Erythroblast (primary cell): ENCODE results near the gene NR1H4.
"Not testable (repeated sequence)": the region's sequence is repeated elsewhere in the genome, so short reads cannot be mapped to it uniquely, and the experiment has no call there.

ENCODE experiments used
- DNase-seq, 2 experiments: peaks; one replicate each; lab custom pipeline; 2025; lab: John Stamatoyannopoulos, UW
- GATA1 ChIP-seq: IDR thresholded peaks from 2 replicates; pipeline ENCODE4 v1.6.1; 2011; ENCODE audit warnings: low read depth, mild to moderate bottlenecking, control low read depth, low read length, moderate library complexity
- POLR2A ChIP-seq: IDR thresholded peaks from 2 replicates; pipeline ENCODE4 v1.6.1; 2011; ENCODE audit warnings: mild to moderate bottlenecking, low read length

Gene NR1H4

DNA sequence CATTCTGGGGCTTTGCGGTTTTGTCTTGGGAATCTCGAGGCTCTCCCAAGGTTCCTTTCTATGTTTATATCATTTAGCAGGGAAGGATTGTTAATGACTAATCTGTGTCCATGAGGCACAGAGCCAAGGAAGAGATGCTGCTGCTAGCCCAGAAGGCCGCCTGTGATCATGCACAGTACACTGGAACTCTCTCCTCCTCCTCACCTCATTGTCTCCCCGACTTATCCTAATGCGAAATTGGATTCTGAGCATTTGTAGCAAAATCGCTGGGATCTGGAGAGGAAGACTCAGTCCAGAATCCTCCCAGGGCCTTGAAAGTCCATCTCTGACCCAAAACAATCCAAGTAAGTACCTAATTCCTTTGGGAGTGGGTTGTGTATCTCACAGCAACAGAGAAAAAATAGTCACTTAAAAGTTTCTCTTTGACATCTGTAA lies at the start of gene NR1H4:
TSS of gene NR1H4 (plus strand) at position 151 of the 435 bp plus-strand sequence. CDS start 19,458 bp downstream, outside the sequence.
- TF ChIP-seq GATA1 (no peak), POLR2A (no peak)
- no peak for DNase-seq

- TF ChIP-seq POLR2A = no peak
- no peak for TF ChIP-seq GATA1
These were observed 47.5 kb upstream of the NR1H4 start for GRCh38 chr12:100426145-100426544.

GRCh38 chr12:100427078-100427477 lies 46.6 kb upstream of the NR1H4 start:
- DNase-seq = no peak
- no peak for TF ChIP-seq POLR2A
- no peak for TF ChIP-seq GATA1

More at GRCh38 chr12:100426145-100426544, 47.5 kb upstream of the NR1H4 start:
- no peak for DNase-seq

DNA sequence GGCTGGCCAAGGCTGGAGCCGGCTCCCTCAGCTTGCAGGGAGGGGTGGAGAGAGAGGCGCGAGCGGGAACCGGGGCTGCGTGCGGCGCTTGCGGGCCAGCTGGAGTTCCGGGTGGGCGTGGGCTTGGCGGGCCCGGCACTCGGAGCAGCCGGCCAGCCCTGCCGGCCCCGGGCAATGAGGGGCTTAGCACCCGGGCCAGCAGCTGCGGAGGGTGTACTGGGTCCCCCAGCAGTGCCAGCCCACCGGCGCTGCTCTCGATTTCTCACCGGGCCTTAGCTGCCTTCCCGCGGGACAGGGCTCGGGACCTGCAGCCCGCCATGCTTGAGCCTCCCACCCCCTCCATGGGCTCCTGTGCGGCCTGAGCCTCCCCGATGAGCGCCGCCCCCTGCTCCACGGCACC lies 43.4 kb upstream of the NR1H4 start:
- DNase-seq = not testable (repeated sequence)

DNA sequence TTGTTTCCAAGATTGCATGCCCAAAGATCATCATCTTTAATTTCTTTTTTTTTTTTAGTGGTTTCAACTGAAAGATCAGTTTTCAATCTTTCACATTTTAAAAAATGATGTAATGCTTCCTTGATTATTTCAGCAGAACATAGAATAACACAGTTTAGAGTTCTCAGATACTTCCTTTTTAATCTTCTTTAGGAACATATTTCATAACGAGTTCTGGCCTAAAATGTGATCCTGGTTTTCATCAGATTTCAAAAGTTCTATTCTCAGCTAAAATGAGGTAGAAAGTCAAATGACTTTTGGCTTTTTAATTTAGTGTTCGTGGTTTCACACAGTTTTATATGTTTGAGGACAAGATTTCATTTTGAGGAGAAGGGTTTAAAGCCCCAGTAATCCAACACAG lies 40.0 kb upstream of the NR1H4 start:
- no peak for TF ChIP-seq POLR2A
- no peak for TF ChIP-seq GATA1
- DNase-seq = no peak

DNA sequence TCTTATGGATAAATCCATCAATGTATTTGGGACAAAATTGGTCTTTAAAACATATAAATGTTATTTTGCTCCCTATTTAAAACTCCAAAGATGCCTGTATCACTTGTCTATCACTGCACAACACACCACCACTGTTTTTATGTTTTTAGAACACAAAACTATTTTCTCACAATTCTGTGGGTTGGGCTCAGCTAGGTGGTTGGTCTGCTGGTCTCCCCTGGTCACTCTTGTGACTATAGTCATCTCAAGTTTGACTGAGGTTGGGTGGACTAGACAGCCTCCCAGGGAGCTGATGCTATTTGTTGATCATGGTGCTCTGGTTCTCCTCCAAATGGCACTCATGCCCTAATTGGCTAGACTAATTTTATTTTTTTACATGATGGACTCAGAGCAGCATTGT lies 39.5 kb upstream of the NR1H4 start:
- TF ChIP-seq GATA1 (no peak), POLR2A (no peak)

GRCh38 chr12:100435957-100436356 lies 37.7 kb upstream of the NR1H4 start:
- TF ChIP-seq GATA1 (no peak), POLR2A (no peak)
- no peak for DNase-seq

More for the DNA sequence above, 39.5 kb upstream of the NR1H4 start:
- no peak for DNase-seq

GRCh38 chr12:100437038-100437841 lies 36.4 kb upstream of the NR1H4 start:
- DNase-seq = peak; percentile 55 to 83
- no peak for TF ChIP-seq GATA1
- no peak for TF ChIP-seq POLR2A

- DNase-seq = no peak
These were observed 33.9 kb upstream of the NR1H4 start for GRCh38 chr12:100439797-100440196.

DNA sequence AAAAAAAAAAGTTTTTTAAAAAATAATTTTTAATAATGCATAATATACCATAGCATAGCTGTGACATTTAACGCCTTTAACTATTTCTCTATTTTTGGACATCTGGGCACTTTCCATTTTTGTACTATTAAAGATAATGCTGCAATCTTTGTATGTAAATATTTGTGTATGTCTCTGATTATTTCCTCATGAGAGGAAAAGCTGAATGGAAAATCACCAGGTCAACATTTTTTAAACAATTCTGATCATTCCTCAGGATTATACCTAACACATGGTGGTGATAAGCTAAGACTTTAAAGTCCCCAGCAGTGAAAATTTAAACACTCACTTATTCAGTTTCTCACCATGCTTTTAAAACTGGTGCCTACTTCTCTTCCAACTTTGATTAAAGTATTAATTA lies 31.3 kb upstream of the NR1H4 start:
- DNase-seq = no peak
- TF ChIP-seq POLR2A (no peak), GATA1 (no peak)

More at GRCh38 chr12:100439797-100440196, 33.9 kb upstream of the NR1H4 start:
- TF ChIP-seq POLR2A (no peak), GATA1 (no peak)

GRCh38 chr12:100443434-100443833 lies 30.2 kb upstream of the NR1H4 start:
- no peak for TF ChIP-seq POLR2A
- no peak for TF ChIP-seq GATA1
- DNase-seq = no peak

GRCh38 chr12:100445081-100445481 lies 28.6 kb upstream of the NR1H4 start:
- TF ChIP-seq GATA1 = no peak
- TF ChIP-seq POLR2A = no peak
- DNase-seq = no peak

DNA sequence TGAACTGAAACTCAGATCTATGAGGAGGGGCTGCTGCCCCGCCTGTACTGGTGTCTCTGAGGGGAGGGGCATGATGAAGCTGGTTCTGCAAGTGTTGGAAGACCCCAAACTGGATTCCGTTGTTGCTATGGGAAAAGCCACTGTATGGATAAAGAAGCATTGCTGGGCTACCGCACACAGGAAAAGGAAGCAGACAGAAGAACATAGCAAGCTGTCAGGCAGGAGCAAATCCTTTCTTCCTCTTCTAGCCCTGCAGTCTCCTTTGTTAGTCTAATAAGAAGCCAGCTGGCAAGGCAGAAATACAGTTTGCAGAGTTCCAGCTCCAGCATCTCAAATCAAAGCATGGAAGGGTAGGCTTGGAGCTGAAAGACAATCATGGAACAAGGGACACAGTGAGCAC lies 26.3 kb upstream of the NR1H4 start:
- no peak for DNase-seq
- no peak for TF ChIP-seq POLR2A
- no peak for TF ChIP-seq GATA1

GRCh38 chr12:100448656-100449055 lies 25.0 kb upstream of the NR1H4 start:
- DNase-seq = no peak
- TF ChIP-seq GATA1 (no peak), POLR2A (no peak)

- TF ChIP-seq GATA1 (no peak), POLR2A (no peak)
- DNase-seq = no peak
These were observed 22.9 kb upstream of the NR1H4 start for GRCh38 chr12:100450735-100451134.
